OCI-LY1 (cell line): ENCODE measurements around the gene ANO6.

Experiments used
- CTCF ChIP-seq: fragments of 200-600 bp; sonication (generic), shearing (Covaris generic); IDR thresholded peaks from 2 replicates; pipeline ENCODE4 v1.5.1; 2017; ENCODE audit warnings: mild to moderate bottlenecking, antibody characterized with exemption, low read length, moderate library complexity, mixed read lengths
- EZH2 ChIP-seq: fragments of 200-600 bp; sonication (generic), shearing (Covaris generic); IDR thresholded peaks from 2 replicates; pipeline ENCODE4 v1.8.0; 2017; ENCODE audit warnings: borderline replicate concordance, mixed run types, mild to moderate bottlenecking, antibody characterized with exemption, low read length, moderate library complexity, mixed read lengths

DNA sequence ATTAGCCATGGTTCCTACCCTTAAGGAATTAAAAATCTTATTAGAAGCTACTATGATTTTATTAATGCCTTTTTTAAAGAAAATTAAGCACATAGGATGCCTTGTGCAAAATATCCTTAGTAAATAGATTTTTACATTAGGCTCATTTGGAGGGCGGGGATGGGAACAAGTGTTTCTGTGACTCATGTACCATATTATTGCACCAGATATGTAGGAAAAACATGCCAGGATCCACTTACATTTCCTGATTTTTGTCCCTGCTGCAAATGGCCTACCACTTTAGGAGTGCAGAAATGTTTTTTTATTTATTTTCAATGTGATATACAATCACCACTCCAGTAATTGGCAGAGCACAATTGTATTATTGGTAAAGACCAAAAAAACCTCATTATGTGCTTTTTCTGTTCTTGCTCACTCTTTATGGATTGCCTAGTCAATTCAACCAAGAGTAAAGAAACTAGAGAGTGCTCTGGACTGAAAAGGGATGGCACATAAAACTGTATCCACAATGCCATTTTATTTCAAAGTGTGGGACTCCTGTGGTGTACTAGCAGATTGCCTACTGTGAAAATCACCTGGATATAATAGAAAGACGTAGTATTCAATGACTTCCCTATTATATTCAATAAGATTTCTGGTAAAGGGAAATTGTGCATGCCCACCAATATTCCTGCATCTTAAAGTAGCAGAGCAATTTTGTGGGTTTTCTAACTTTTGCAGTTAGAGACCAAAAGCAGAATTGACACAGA is 86.9 kb downstream of the ANO6 start:
- TF ChIP-seq CTCF (no peak), EZH2 (no peak)
